Skeletal muscle tissue (tissue), 4 donors: Measurements from ENCODE around the gene MGARP. TPM values are rescaled to one million over a fixed set of nuclear protein-coding genes. Genes with fewer than 3 reads are reported as not detected.
"Not testable (repeated sequence)": the region's sequence is repeated elsewhere in the genome, so short reads cannot be mapped to it uniquely, and the experiment has no call there.

Experiments
- H3K27ac ChIP-seq: one replicate; pipeline ENCODE4 v1.7.0; 2013; ENCODE audit warnings: mild to moderate bottlenecking, low read depth, low read length, inconsistent platforms
- H3K27me3 ChIP-seq, 3 donors: one replicate each; pipeline ENCODE4 v1.7.0; 2013; ENCODE audit warnings: low read length in 3 of 3; ENCODE audit not compliant: control insufficient read depth in 3 of 3, insufficient read depth in 3 of 3
- H3K36me3 ChIP-seq, 3 donors: one replicate each; pipeline ENCODE4 v1.7.0; 2013; ENCODE audit warnings: low read length in 3 of 3; ENCODE audit not compliant: control insufficient read depth in 3 of 3, insufficient read depth in 3 of 3
- H3K4me1 ChIP-seq, 3 donors: one replicate each; pipeline ENCODE4 v1.7.0; 2013; ENCODE audit warnings: low read length in 3 of 3, mild to moderate bottlenecking in 3 of 3; ENCODE audit not compliant: control insufficient read depth in 3 of 3, insufficient read depth in 3 of 3
- H3K4me3 ChIP-seq, 3 donors: one replicate each; pipeline ENCODE4 v1.7.0; 2013; ENCODE audit warnings: low read length in 3 of 3
- H3K9ac ChIP-seq, 3 donors: one replicate each; pipeline ENCODE4 v1.7.0; 2013; ENCODE audit warnings: low read length in 3 of 3, mild to moderate bottlenecking in 3 of 3, moderate library complexity in 2 of 3, low read depth in 1 of 3
- H3K9me3 ChIP-seq, 3 donors: one replicate each; pipeline ENCODE4 v1.7.0; 2013; ENCODE audit warnings: low read length in 3 of 3; ENCODE audit not compliant: control insufficient read depth in 3 of 3
- total RNA-seq: library from RNA; depleted of rRNA; stranded (reverse); fragments of >200 nt; gene quantifications from one replicate; pipeline ENCODE4 v1.2.3, GENCODE V29; 2014
- donor health status: Osteomylitis.

The MGARP gene
- total RNA-seq, 1 donor from 2014 or later: not detected

DNA sequence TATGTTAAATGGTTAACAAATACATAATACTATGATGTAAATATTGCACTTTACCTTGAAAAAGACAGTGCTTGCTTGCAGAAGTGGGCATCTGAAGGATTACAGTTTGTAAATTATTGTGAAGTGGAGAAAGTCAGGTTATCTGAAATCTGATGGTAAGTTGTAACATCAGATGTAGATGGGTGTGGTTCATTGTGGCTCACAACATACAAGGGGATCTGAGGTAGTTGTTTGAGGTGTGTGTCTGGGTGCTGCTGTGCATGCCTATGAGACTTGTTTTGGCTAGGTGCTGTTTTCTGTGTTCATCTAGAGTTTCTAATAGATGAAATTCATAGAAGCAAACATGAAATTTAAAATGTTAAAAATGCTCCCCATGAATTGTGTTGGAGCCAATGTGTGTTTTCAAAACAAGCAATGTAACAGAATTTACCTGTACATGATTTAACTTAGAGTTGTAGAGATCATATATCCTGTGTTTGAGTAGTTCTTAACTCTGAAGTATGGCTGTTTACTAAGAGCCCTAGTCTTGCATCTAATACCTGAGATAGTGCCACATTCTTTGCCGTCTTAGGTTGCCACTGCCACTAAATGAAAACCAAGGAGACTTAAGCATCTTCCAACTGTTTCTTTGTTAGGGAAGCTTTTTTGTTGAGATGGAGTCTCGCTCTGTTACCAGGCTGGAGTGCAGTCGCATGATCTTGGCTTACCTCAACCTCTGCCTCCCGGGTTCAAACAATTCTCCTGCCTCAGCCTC lies 34.2 kb upstream of the MGARP start:
- H3K27me3 ChIP-seq: no peaks in the 10 kb centered on the region
- peaks cover 0 to 5% (median 0%) of the 10 kb centered on the region in 3 donors for H3K4me1 ChIP-seq
- H3K9ac ChIP-seq: no peak overlapping the region
- H3K4me3 ChIP-seq: no peak overlapping the region
- H3K9me3 ChIP-seq: no peaks in the 10 kb centered on the region
- H3K27ac ChIP-seq: no peak overlapping the region
- no peaks in the 10 kb centered on the region for H3K36me3 ChIP-seq

- not testable (repeated sequence) for H3K4me1 ChIP-seq, H3K27me3 ChIP-seq, H3K27ac ChIP-seq
Observed at GRCh38 chr4:139313414-139313813, 33.4 kb upstream of the MGARP start.

GRCh38 chr4:139312552-139313332 lies 32.7 kb upstream of the MGARP start:
- no peak overlapping the region for H3K9ac ChIP-seq
- H3K36me3 ChIP-seq: no peaks in the 10 kb centered on the region
- no peaks in the 10 kb centered on the region for H3K27me3 ChIP-seq
- peaks cover 0 to 5% (median 0%) of the 10 kb centered on the region in 3 donors for H3K4me1 ChIP-seq
- H3K9me3 ChIP-seq: no peaks in the 10 kb centered on the region
- H3K27ac ChIP-seq: no peak overlapping the region
- no peak overlapping the region for H3K4me3 ChIP-seq

More at GRCh38 chr4:139313414-139313813, 33.4 kb upstream of the MGARP start:
- H3K9me3 ChIP-seq, H3K36me3 ChIP-seq, H3K4me3 ChIP-seq, H3K9ac ChIP-seq: not testable (repeated sequence)

DNA sequence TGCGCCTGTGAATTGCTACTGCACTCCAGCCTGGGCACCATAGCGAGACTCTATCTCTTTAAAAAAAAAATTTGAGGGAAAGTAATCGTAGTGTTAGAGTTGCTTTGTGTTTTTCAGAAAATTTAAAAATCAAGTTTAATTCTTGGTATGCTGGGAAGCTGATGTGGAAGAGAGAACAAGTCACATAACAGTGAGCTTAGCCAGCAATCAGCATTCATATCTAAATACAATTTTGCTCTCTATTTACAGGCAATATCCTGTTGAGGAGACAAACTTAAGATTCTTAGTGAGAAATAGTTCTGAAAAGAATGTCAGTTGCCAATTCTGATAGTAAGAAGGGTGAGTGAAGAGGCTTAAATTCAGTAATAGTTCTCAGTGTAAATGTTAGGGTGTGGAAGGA lies 31.9 kb upstream of the MGARP start:
- Histone ChIP-seq H3K9me3 (no peaks in the 10 kb centered on the region), H3K4me1 (peaks cover 0 to 5% (median 0%) of the 10 kb centered on the region in 3 donors), H3K36me3 (no peaks in the 10 kb centered on the region), H3K27me3 (no peaks in the 10 kb centered on the region), H3K27ac (no peak overlapping the region), H3K9ac (no peak overlapping the region), H3K4me3 (no peak overlapping the region)

- H3K4me3 ChIP-seq: no peak overlapping the region
- H3K9me3 ChIP-seq: no peaks in the 10 kb centered on the region
- no peak overlapping the region for H3K27ac ChIP-seq
- peaks cover 0 to 11% (median 0%) of the 10 kb centered on the region in 3 donors for H3K36me3 ChIP-seq
- H3K27me3 ChIP-seq: no peaks in the 10 kb centered on the region
- peaks cover 3 to 27% (median 8%) of the 10 kb centered on the region in 3 donors for H3K4me1 ChIP-seq
- no peak overlapping the region for H3K9ac ChIP-seq
Observed at GRCh38 chr4:139304920-139305319, 24.9 kb upstream of the MGARP start.

DNA sequence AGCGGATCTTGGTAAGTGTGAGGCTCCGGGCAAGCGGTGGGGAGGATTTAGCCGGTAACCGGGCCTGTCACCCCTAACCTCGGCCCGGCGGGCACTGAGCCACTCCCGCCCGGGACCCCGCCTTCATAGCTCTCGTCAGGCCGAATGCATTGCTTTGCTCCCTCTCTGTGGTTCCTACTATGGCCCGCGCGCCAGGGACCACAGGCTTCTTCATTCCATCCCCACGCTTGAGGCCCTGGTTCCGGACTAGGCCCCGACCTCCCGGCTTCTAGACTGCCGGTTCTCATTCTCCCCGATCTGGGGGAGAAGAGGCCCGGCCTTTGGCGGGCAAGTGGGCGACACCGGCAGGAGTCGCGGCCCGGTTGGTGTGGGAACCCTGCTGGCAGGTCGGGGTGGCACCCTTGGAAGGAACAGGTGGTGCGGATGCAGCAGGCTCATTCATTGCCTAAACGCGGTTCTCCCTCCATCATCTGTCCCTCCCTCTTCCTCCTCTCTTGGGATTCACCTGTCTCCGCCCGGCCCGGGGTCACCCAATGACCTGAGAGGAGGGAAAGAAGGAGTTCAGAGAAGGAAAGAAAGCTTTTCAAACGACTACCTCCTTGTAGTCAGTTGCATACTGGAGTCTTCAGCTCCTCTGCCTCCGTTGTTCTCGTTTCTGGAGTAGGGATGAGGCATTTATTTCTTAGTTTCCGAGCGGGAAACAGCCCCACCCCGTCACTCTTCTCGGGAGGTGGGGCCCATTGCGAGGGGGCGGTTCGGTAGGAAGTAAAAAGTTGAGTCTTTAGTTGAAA lies 22.0 kb upstream of the MGARP start, which contains the start of gene NDUFC1:
Gene NDUFC1, minus strand, starts transcription at position 657 of the 791 bp plus-strand sequence. CDS start 6,679 bp downstream, outside the sequence.
- Histone ChIP-seq H3K9me3 (no peaks in the 10 kb centered on the region), H3K27ac (peak within 1 kb of the TSS; percentile 96), H3K27me3 (no peaks in the 10 kb centered on the region), H3K4me1 (peaks cover 11 to 34% (median 12%) of the 10 kb centered on the region in 3 donors), H3K4me3 (peak within 1 kb of the TSS; percentile 95 to 100 (median 99)), H3K9ac (peak within 1 kb of the TSS; percentile 90 to 95 (median 93)), H3K36me3 (peaks cover 0 to 11% (median 0%) of the 10 kb centered on the region in 3 donors)

DNA sequence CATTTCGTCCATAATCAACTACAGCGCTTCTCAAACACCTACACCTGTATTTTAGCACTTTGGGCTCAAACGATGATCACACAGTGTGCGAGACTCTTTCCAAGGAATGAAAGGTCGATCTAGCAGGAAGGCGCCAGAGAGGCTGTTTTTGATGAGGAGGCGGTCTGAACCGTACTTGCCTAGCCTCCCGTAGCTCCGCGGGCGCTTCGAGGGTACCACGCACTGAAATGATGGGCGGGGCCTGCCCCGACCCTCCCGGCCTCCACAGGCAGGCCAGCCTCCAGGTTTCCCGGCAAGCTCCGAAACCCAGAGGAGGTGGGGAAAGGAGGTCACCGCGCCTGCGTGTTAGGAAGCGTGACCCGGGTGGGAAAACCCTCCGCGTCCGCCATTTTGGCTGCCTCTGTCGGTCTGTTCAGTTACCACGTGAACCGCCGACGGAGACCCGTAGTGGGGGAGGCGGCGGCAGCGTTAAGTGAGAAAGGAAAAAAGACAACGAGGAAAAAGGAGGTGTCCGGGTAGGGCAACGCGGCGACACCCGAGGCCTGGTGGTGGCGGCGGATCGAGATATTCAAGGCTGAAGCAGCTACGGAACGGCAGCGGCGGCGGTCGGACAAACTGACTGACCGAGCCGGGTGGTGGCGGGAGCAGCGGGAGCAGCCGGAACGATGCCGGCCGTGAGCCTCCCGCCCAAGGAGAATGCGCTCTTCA lies 21.2 kb upstream of the MGARP start, which contains the start of gene NAA15:
Gene NAA15, plus strand, starts transcription at position 393 of the 708 bp plus-strand sequence. Its CDS starts 273 bp downstream, at position 666.
- Histone ChIP-seq H3K27ac (peak within 1 kb of the TSS; percentile 96), H3K4me3 (peak within 1 kb of the TSS; percentile 95 to 100 (median 99)), H3K4me1 (peaks cover 14 to 39% (median 19%) of the 10 kb centered on the region in 3 donors), H3K9ac (peak within 1 kb of the TSS; percentile 90 to 99 (median 95)), H3K36me3 (peaks cover 0 to 11% (median 0%) of the 10 kb centered on the region in 3 donors), H3K27me3 (no peaks in the 10 kb centered on the region), H3K9me3 (no peaks in the 10 kb centered on the region)

GRCh38 chr4:139300431-139301112 lies 20.5 kb upstream of the MGARP start:
- H3K4me1 ChIP-seq: peaks cover 19 to 45% (median 25%) of the 10 kb centered on the region in 3 donors
- peaks cover 0 to 9% (median 0%) of the 10 kb centered on the region in 3 donors for H3K36me3 ChIP-seq
- H3K9ac ChIP-seq: peak overlapping the region; percentile 90 to 99 (median 95)
- no peaks in the 10 kb centered on the region for H3K9me3 ChIP-seq
- H3K27ac ChIP-seq: peak overlapping the region; percentile 96
- H3K4me3 ChIP-seq: peak overlapping the region; percentile 85 to 100 (median 99)
- H3K27me3 ChIP-seq: no peaks in the 10 kb centered on the region
